ENCODE measurements around the gene NTNG1. TPM values are rescaled to one million over a fixed set of nuclear protein-coding genes. Genes with fewer than 3 reads are reported as not detected.

NTNG1 gene
- total RNA-seq, 1 donor from 2014 or later: 9.6 TPM

GRCh38 chr1:107145637-107146036, 4.8 kb downstream of the NTNG1 start:
- Histone ChIP-seq H3K27ac (no peak overlapping the region), H3K4me1 (peaks cover 4% of the 10 kb centered on the region), H3K27me3 (ENCODE audit: low read depth) (peaks cover 23% of the 10 kb centered on the region), H3K4me3 (no peak overlapping the region), H3K36me3 (no peaks in the 10 kb centered on the region), H3K9me3 (no peaks in the 10 kb centered on the region)
- DNase-seq (no peak), ATAC-seq (no peak)
- intact Hi-C loops (cut with DNase I): no loop called here
- TF ChIP-seq CTCF (IDR thresholded peaks at IDR 0.05): no peak

- Histone ChIP-seq H3K4me1 (no peaks in the 10 kb centered on the region), H3K27ac (no peak overlapping the region), H3K4me3 (no peak overlapping the region), H3K9me3 (no peaks in the 10 kb centered on the region), H3K36me3 (no peaks in the 10 kb centered on the region), H3K27me3 (ENCODE audit: low read depth) (peaks cover 14% of the 10 kb centered on the region)
- DNase-seq (no peak), ATAC-seq (no peak)
- intact Hi-C loops (cut with DNase I): no loop called here
- TF ChIP-seq CTCF (IDR thresholded peaks at IDR 0.05): no peak
Observed at GRCh38 chr1:107147843-107148242, 7.0 kb downstream of the NTNG1 start.

GRCh38 chr1:107149946-107150345, 9.1 kb downstream of the NTNG1 start:
- peaks cover 14% of the 10 kb centered on the region for H3K27me3 ChIP-seq (ENCODE audit: low read depth)
- H3K27ac ChIP-seq: no peak overlapping the region
- DNase-seq: no peak
- no peaks in the 10 kb centered on the region for H3K4me1 ChIP-seq
- intact Hi-C loops (cut with DNase I): no loop called here
- no peak for ATAC-seq
- no peak for TF ChIP-seq CTCF (IDR thresholded peaks at IDR 0.05)
- H3K4me3 ChIP-seq: no peak overlapping the region
- no peaks in the 10 kb centered on the region for H3K9me3 ChIP-seq
- no peaks in the 10 kb centered on the region for H3K36me3 ChIP-seq

GRCh38 chr1:107151295-107151694, 10.5 kb downstream of the NTNG1 start:
- no peak overlapping the region for H3K4me3 ChIP-seq
- DNase-seq (no peak), ATAC-seq (no peak)
- no peaks in the 10 kb centered on the region for H3K4me1 ChIP-seq
- no peak for TF ChIP-seq CTCF (IDR thresholded peaks at IDR 0.05)
- no peaks in the 10 kb centered on the region for H3K36me3 ChIP-seq
- H3K27me3 ChIP-seq (ENCODE audit: low read depth): peaks cover 11% of the 10 kb centered on the region
- H3K27ac ChIP-seq: no peak overlapping the region
- intact Hi-C loops (cut with DNase I): no loop called here
- H3K9me3 ChIP-seq: no peaks in the 10 kb centered on the region

GRCh38 chr1:107152395-107152794, 11.6 kb downstream of the NTNG1 start:
- H3K9me3 ChIP-seq: no peaks in the 10 kb centered on the region
- TF ChIP-seq CTCF (IDR thresholded peaks at IDR 0.05): no peak
- no peaks in the 10 kb centered on the region for H3K36me3 ChIP-seq
- DNase-seq (no peak), ATAC-seq (no peak)
- H3K4me1 ChIP-seq: no peaks in the 10 kb centered on the region
- peaks cover 3% of the 10 kb centered on the region for H3K27me3 ChIP-seq (ENCODE audit: low read depth)
- intact Hi-C loops (cut with DNase I): no loop called here
- H3K4me3 ChIP-seq: no peak overlapping the region
- H3K27ac ChIP-seq: no peak overlapping the region

- H3K4me1 ChIP-seq: no peaks in the 10 kb centered on the region
- H3K4me3 ChIP-seq: no peak overlapping the region
- intact Hi-C loops (cut with DNase I): no loop called here
- H3K27ac ChIP-seq: no peak overlapping the region
- ATAC-seq (no peak), DNase-seq (no peak)
- no peaks in the 10 kb centered on the region for H3K36me3 ChIP-seq
- no peaks in the 10 kb centered on the region for H3K27me3 ChIP-seq (ENCODE audit: low read depth)
- H3K9me3 ChIP-seq: no peaks in the 10 kb centered on the region
- TF ChIP-seq CTCF (IDR thresholded peaks at IDR 0.05): no peak
Observed at GRCh38 chr1:107153014-107153413, 12.2 kb downstream of the NTNG1 start.
